Vagina (tissue), 2 donors: ENCODE measurements around the gene MSH3.

Experiments used
- POLR2A ChIP-seq, 2 donors: fragments of 450-650 bp; IDR thresholded peaks; one replicate each; pipeline ENCODE4 v1.6.1; 2017; ENCODE audit warnings: antibody characterized with exemption in 2 of 2, mild to moderate bottlenecking in 2 of 2, moderate library complexity in 2 of 2
- POLR2AphosphoS5 ChIP-seq, 2 donors: sonication (generic); formaldehyde crosslinking; IDR thresholded peaks; one replicate each; pipeline ENCODE4 v1.9.0; 2017; ENCODE audit warnings: antibody characterized with exemption in 2 of 2, mild to moderate bottlenecking in 2 of 2, low read depth in 1 of 2; ENCODE audit not compliant: insufficient read depth in 1 of 2
- TF ChIP-seq, protein P1 (sequence below), 3 experiments: fragments of 450-650 bp in 2 of 3; fragments of 200-600 bp in 1 of 3; sonication (generic) in 1 of 3; IDR thresholded peaks; one replicate each; pipeline ENCODE4 v1.5.1; 2017 to 2019; ENCODE audit warnings: antibody characterized with exemption in 3 of 3, mild to moderate bottlenecking in 2 of 3, moderate library complexity in 2 of 3

DNA sequence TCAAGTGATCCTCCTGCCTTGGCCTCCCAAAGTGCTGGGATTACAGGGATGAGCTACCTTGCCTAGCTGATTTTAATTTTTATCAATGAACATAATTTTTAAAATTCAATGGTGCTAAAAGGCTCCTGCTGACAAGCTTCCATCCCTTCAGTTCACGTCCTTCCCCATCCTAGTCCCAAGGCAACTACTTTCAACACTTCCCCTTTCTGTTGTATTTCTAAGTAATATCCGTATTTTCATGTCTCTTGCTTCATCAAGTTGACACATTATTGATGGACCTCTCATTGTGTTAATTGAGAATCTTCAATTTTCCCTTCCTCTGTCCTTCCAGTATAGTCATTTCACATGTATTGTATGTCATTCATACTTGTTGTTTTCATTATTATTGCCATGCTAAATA lies 211.9 kb downstream of the MSH3 start:
- TF ChIP-seq, protein P1, sequence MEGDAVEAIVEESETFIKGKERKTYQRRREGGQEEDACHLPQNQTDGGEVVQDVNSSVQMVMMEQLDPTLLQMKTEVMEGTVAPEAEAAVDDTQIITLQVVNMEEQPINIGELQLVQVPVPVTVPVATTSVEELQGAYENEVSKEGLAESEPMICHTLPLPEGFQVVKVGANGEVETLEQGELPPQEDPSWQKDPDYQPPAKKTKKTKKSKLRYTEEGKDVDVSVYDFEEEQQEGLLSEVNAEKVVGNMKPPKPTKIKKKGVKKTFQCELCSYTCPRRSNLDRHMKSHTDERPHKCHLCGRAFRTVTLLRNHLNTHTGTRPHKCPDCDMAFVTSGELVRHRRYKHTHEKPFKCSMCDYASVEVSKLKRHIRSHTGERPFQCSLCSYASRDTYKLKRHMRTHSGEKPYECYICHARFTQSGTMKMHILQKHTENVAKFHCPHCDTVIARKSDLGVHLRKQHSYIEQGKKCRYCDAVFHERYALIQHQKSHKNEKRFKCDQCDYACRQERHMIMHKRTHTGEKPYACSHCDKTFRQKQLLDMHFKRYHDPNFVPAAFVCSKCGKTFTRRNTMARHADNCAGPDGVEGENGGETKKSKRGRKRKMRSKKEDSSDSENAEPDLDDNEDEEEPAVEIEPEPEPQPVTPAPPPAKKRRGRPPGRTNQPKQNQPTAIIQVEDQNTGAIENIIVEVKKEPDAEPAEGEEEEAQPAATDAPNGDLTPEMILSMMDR (IDR thresholded peaks at IDR 0.05), result no peak
- no peak for TF ChIP-seq POLR2A (IDR thresholded peaks at IDR 0.05)
- TF ChIP-seq POLR2AphosphoS5 (IDR thresholded peaks at IDR 0.05; ENCODE audit: insufficient read depth in 1 of 2, low read depth in 1 of 2), result no peak
